ENCODE measurements around the gene TRIP12.
A peak's percentile ranks its signal among the peaks of the same experiment; 100 is the strongest.
"Not testable (repeated sequence)": the region's sequence is repeated elsewhere in the genome, so short reads cannot be mapped to it uniquely, and the experiment has no call there.

The TRIP12 gene

GRCh38 chr2:229831805-229832509, 89.9 kb downstream of the TRIP12 start:
- DNase-seq (ENCODE audit: low spot score), result no peak

DNA sequence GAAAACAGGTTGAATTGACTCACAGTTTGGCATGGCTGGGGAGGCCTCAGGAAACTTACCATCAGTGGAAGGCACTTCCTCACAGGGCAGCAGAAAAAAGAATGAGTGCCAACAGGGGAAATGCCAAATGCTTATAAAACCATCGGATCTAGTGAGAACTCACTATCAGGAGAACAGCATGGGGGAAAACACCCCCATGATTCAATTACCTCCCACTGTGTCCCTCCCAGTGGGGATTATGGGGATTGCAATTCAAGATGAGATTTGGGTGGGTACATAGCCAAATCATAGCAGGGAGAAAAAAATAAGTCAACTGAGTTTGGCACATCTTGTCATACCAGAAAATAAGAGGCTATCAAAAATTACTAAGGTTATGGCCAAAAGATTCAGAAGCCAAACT, 96.3 kb downstream of the TRIP12 start:
- DNase-seq (ENCODE audit: low spot score), result no peak

- DNase-seq (ENCODE audit: low spot score), result no peak
These were observed 100.5 kb downstream of the TRIP12 start for GRCh38 chr2:229821316-229821715.

DNA sequence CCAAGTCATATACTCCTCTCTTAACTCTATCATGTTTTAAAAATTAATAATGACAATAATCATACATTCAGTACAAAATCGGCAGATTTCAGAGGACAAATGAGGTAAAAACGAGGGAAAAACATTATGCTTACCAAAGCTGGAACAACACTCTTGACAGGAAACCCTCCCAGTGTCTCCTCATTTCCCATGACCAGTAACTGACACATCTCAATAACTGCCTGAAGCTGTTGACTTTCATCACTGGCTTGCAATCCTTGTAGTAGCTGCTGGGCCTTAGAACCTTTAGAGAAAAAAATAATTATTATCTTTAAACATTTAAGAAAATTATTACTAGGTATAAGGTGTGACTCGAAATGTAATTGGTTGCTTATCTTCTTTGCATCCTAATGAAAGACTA, 103.6 kb downstream of the TRIP12 start:
- DNase-seq (ENCODE audit: low spot score), result no peak

DNA sequence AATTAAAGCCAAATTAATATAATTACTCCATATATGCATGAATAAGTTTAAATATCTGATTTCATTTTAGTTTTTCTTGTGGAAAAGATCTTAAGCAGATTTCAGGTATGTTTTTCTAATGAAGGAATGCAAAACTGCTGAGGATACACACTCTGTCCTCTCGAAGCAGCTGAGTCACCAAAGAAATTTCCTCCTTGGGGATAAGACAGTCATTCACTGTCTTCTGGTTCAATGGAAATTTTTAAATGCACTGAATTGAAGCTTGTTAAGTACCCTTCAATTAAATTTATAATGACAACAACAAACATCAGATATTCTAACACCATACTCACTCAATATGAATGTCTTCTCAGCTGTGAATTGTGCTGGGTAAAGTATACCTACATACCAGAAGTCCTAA, 106.0 kb downstream of the TRIP12 start:
- no peak for DNase-seq (ENCODE audit: low spot score)

- no peak for DNase-seq (ENCODE audit: low spot score)
These were observed 106.5 kb downstream of the TRIP12 start for GRCh38 chr2:229815342-229815741.

- no peak for DNase-seq (ENCODE audit: low spot score)
These were observed 111.0 kb downstream of the TRIP12 start for GRCh38 chr2:229810786-229811185.

GRCh38 chr2:229805559-229805958, 116.2 kb downstream of the TRIP12 start:
- no peak for DNase-seq (ENCODE audit: low spot score)

- DNase-seq (ENCODE audit: low spot score), result no peak
These were observed 119.0 kb downstream of the TRIP12 start for GRCh38 chr2:229802785-229803184.

GRCh38 chr2:229800997-229801754, 120.6 kb downstream of the TRIP12 start:
- peak; percentile 33 for DNase-seq (ENCODE audit: low spot score)

- no peak for DNase-seq (ENCODE audit: low spot score)
These were observed 123.2 kb downstream of the TRIP12 start for GRCh38 chr2:229798446-229799155.

- no peak for DNase-seq (ENCODE audit: low spot score)
These were observed 126.8 kb downstream of the TRIP12 start for GRCh38 chr2:229795058-229795457.

GRCh38 chr2:229794636-229795035, 127.2 kb downstream of the TRIP12 start:
- no peak for DNase-seq (ENCODE audit: low spot score)

GRCh38 chr2:229786289-229786688, 135.5 kb downstream of the TRIP12 start:
- not testable (repeated sequence) for DNase-seq (ENCODE audit: low spot score)

DNA sequence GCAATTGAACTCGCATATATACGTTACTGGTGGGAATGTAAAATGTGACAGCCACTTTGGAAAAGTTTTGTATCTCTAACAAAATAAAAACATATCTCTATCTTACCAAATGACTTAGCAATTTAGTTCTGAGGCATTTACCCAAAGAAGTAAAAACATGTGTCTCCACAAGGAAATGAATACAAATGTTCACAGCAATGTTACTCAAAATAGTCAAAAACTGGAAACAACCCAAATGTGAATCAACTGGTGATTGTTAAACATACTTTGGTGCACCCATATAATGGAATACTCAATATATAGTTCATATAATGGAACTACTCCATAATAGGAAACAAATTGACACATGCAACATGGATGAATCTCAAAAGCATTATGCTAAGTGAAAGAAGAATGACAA, 137.0 kb downstream of the TRIP12 start:
- no peak for DNase-seq (ENCODE audit: low spot score)

- DNase-seq (ENCODE audit: low spot score), result no peak
These were observed 138.6 kb downstream of the TRIP12 start for GRCh38 chr2:229783108-229783721.

DNA sequence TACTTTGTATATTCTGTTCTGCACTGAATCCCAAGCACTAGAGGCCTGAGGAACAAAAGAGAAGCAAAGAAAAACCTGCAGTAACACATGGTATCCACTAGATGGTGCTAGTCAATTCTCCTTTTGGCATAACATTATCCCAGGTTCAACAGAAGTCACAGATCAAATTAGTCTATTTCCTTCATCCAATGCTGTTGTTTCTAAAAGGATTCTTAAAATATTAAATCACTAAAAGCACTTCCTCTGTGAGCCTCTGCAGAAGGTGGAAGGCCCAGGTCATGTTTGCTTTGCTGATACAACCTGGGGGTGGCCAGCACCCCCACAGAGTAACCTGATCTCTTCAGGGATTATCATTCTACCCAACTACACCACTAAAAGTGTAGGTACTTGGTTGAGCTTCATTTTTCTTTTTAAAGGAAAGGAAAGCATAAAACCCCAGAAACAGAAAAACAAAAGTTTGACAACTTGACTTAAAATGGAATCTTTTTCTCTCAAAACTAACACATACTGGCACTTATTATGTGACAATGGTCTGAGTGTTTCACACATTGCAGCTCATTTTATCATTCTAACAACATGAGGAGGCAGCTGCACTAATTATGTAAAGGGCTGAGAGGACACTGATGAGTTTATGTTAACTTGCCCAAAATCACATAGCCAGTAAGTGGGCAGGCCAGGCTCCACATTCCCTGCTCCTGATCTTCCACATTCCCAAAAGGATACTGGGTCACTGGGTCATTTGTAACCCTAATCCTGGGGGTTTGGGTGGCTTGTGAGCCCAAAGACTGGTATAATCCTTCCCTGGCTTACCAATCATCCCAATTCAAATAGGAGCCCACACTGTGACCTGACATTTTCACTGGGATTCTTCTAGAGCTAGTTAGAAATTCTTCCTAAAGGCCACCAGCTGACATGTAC, 140.7 kb downstream of the TRIP12 start:
- DNase-seq (ENCODE audit: low spot score), result peak; percentile 32

DNA sequence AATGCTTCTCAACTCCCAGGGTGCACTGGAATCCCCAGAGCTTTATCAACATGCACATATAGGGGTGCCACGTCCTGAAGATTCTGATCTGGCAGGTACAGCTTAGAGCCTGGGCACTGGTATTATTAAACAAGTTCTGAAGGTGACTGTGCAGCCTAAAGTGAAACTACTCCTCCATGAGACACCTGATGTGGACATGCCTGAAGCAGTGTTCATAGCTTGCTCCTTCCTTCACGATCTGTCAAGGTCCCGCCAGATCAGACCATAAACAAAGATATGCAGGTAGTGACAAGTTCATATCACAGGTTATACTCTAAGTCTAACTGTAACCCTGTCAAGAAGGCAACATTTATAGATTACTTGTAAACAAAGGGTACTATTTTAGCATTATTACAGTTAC, 142.2 kb downstream of the TRIP12 start:
- DNase-seq (ENCODE audit: low spot score), result no peak

DNA sequence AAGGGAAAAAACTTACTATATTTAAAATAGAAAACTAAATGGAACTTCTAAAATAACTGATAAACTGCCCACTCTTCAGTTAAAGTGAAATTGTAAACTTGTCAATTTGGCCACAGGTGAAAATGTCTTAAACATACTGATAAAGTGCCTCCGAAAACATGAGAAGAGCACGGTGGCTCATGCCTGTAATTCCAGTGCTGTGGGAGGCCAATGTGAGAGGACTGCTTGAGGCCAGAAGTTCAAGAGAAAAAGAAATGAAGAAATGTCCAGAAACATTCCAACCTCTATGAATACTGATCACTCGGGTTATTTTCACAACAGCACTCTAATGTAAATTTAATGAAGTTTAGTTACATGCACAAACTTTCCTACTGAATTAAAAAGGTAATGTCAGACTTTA, 144.1 kb downstream of the TRIP12 start:
- no peak for DNase-seq (ENCODE audit: low spot score)

DNA sequence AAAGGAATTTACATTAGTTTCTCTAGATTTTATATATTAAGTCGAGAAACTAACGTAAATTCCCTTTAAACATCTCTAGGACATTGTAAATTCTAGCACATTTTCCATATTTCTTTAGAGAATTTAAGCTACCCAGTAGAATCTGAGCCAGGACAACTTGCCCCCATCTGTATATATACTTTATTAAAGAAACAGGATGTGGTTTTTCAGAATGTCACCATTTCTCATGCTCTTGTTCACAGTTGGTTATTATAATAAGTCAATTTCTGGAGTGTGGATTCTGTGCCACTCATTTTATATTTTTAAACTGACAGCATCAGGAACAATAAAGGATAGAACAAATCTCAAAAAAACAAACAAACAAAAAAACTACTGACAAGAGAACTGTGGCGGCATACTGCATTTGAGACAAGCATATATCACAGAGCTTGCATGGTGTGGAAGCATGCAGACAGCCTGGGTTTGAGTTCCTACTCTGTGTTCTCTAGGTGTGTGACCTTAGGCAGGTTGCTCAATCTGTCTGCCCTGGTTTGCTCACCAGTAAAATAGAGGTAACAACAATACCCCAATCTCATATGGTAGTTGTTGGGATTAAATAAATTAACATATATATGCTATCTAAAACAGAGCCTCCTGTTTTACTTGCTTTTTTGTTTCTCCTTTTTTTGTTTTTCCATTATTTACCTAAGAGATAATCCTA, 146.0 kb downstream of the TRIP12 start:
- DNase-seq (ENCODE audit: low spot score), result no peak

DNA sequence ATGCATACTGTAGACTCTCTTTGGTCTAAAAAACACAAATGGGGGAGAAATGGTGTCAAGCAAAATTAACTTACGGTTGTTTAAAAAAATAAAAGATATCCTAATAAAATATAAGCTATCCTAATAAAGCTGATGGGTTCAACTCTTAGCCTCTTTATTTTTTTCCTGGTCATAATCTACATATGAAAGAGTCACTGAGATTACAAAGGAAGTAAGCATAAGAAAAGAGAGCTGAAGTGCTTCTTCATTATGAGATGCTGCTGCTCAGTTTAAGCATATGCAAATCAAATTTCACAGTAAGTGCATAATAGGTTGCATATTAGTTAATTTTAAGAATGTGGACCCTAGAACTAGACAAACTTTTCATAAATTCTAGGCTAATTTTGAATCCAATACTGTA, 147.6 kb downstream of the TRIP12 start:
- no peak for DNase-seq (ENCODE audit: low spot score)

All from LoVo (cell line).